ENCODE measurements around the gene PLB1. TPM values are rescaled to one million over a fixed set of nuclear protein-coding genes. Genes with fewer than 3 reads are reported as not detected.
A peak's percentile ranks its signal among the peaks of the same experiment; 100 is the strongest.

Gene PLB1
- total RNA-seq, 1 donor from 2014 or later: 0.64 TPM

DNA sequence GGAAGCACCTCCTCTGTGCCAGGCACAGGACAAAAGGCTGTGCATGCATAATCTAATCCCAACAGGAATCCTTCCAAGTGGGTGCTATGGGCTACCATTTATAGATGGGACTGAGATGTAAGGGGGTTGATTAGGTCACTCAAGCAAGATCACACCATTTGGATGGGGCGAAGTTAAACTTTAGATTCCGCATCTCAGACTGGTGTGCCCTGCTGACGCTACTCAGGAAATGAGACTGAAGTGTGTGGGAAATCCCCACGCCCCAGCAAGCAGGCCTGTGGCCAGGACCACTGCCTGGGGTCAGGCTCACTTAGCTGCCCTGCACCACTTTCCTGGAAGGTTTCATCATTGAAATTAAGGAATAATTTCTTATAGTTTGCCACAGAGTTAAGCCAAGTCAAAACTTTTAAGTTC lies 185.3 kb downstream of the PLB1 start:
- no peak for DNase-seq (ENCODE audit: extremely low spot score, unreplicated experiment)
- TF ChIP-seq, protein P1, sequence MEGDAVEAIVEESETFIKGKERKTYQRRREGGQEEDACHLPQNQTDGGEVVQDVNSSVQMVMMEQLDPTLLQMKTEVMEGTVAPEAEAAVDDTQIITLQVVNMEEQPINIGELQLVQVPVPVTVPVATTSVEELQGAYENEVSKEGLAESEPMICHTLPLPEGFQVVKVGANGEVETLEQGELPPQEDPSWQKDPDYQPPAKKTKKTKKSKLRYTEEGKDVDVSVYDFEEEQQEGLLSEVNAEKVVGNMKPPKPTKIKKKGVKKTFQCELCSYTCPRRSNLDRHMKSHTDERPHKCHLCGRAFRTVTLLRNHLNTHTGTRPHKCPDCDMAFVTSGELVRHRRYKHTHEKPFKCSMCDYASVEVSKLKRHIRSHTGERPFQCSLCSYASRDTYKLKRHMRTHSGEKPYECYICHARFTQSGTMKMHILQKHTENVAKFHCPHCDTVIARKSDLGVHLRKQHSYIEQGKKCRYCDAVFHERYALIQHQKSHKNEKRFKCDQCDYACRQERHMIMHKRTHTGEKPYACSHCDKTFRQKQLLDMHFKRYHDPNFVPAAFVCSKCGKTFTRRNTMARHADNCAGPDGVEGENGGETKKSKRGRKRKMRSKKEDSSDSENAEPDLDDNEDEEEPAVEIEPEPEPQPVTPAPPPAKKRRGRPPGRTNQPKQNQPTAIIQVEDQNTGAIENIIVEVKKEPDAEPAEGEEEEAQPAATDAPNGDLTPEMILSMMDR (IDR thresholded peaks at IDR 0.05): no peak
- Mint-ChIP-seq H3K4me3 (ENCODE audit: unreplicated experiment) (no peak overlapping the region), H3K27ac (ENCODE audit: unreplicated experiment) (peak overlapping the region; percentile 87), H3K27me3 (ENCODE audit: unreplicated experiment) (no peaks in the 10 kb centered on the region), H3K4me1 (ENCODE audit: unreplicated experiment) (peaks cover 42% of the 10 kb centered on the region), H3K9me3 (ENCODE audit: unreplicated experiment) (no peaks in the 10 kb centered on the region), H3K36me3 (ENCODE audit: unreplicated experiment) (no peaks in the 10 kb centered on the region)

DNA sequence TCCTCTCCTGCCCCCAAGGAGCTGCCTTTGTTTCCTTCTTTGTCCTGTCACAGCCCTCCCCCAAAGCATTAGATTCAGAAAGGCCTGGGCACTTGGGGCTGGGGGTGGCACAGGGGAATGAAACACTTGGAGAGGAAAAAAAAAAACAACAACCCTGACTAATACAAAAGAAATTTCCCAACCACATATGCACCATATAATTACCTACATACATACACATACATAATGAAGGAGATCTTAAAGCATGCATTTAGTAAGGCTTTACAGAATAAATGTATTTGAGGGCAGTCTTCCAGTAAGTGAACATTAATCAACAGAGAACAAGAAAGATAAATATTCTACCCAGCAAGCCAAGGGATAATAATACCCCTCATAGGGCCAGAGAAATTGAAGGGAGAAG lies 185.7 kb downstream of the PLB1 start:
- TF ChIP-seq, protein P1 (IDR thresholded peaks at IDR 0.05): no peak
- no peak for DNase-seq (ENCODE audit: extremely low spot score, unreplicated experiment)
- Mint-ChIP-seq H3K4me3 (ENCODE audit: unreplicated experiment) (no peak overlapping the region), H3K9me3 (ENCODE audit: unreplicated experiment) (no peaks in the 10 kb centered on the region), H3K4me1 (ENCODE audit: unreplicated experiment) (peaks cover 42% of the 10 kb centered on the region), H3K27ac (ENCODE audit: unreplicated experiment) (peak overlapping the region; percentile 87), H3K27me3 (ENCODE audit: unreplicated experiment) (no peaks in the 10 kb centered on the region), H3K36me3 (ENCODE audit: unreplicated experiment) (no peaks in the 10 kb centered on the region)

DNA sequence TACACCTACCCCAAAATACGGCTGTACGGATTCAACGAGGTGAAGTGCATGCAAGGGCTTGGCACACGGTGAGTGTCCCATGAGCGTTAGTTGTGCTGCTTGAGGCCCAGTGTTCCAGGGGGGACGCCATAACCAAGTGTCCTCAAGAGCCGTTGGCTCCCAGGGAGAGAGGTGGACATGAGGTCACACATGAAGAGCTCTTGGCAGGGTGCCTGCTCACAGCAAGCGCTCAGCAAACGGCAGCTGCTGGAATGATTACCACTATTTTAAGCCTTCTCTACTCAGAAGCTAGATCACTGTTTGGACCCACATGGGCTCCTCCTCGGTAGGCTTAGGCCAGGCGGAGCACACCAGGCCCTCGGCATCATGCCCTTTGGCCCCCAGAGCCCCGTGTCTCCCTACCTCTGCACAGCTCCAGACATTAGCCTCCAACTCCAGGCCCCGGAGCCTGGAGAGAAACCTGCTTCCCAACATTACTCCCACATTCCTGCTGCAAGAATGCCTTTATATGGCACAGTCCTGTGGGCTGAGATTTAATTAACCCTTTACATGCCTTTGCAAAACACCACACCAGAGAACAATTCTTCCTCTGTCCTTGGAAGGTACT lies 187.3 kb downstream of the PLB1 start:
- TF ChIP-seq, protein P1 (IDR thresholded peaks at IDR 0.05): no peak
- peak; percentile 90 for DNase-seq (ENCODE audit: extremely low spot score, unreplicated experiment)
- no peaks in the 10 kb centered on the region for H3K36me3 Mint-ChIP-seq (ENCODE audit: unreplicated experiment)
- no peaks in the 10 kb centered on the region for H3K9me3 Mint-ChIP-seq (ENCODE audit: unreplicated experiment)
- H3K27ac Mint-ChIP-seq (ENCODE audit: unreplicated experiment): peak overlapping the region; percentile 87
- peaks cover 42% of the 10 kb centered on the region for H3K4me1 Mint-ChIP-seq (ENCODE audit: unreplicated experiment)
- H3K27me3 Mint-ChIP-seq (ENCODE audit: unreplicated experiment): no peaks in the 10 kb centered on the region
- peak overlapping the region; percentile 33 for H3K4me3 Mint-ChIP-seq (ENCODE audit: unreplicated experiment)

DNA sequence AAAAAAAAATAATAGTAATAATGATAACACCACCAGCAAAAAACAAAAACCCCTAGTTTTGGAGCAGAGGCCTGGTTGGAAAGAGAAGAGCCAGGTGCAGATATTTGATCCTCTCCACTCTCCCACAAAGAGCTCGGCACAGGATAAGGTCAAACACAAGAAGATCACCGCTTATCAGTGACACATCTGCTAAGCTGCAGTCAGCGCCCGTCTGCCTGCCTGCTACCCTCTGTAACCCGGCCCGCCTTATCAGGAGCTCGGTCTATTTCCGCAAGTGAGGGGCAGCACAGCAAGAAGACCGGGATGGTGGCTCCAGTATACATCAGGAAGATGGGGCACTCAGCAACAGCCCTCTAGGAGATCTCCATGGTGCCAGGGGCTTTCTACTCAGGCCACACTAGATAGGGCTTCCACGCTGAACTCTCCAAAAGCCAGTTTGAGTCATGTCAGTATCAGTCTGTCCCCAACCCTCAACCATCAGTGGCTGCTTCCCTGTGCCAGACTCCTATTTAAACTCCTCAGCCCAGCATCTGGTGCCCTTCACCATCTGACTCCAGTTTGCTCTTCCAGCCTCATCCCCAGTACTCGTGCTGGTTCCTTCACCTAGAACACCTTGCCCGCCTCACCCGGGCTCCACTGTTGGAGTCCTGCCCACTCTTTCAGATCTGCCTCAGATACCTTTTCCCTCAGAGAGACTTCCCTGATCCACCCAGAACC lies 188.4 kb downstream of the PLB1 start:
- H3K36me3 Mint-ChIP-seq (ENCODE audit: unreplicated experiment): no peaks in the 10 kb centered on the region
- H3K4me3 Mint-ChIP-seq (ENCODE audit: unreplicated experiment): no peak overlapping the region
- TF ChIP-seq, protein P1 (IDR thresholded peaks at IDR 0.05): no peak
- no peaks in the 10 kb centered on the region for H3K9me3 Mint-ChIP-seq (ENCODE audit: unreplicated experiment)
- peaks cover 45% of the 10 kb centered on the region for H3K4me1 Mint-ChIP-seq (ENCODE audit: unreplicated experiment)
- peak overlapping the region; percentile 43 for H3K27ac Mint-ChIP-seq (ENCODE audit: unreplicated experiment)
- no peaks in the 10 kb centered on the region for H3K27me3 Mint-ChIP-seq (ENCODE audit: unreplicated experiment)
- DNase-seq (ENCODE audit: extremely low spot score, unreplicated experiment): no peak

DNA sequence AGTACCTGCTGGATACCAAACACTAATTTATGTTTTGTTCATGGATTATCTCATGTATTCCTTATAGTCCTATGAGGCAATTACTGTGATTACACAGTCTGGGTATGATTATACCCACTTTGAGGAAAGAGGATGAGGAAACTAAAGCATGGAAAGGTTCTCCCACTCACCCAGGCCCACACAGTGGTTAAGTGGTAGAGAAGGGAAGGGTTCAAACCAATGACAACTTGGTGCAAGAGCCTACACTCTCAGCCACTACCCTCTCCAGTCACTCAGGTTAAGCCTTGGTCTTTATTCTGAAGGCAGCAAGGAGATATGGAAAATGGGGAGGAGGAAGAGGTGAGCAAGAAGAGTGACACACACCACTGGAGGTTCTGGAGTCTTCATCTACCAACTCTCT lies 191.3 kb downstream of the PLB1 start:
- Mint-ChIP-seq H3K27me3 (ENCODE audit: unreplicated experiment) (no peaks in the 10 kb centered on the region), H3K9me3 (ENCODE audit: unreplicated experiment) (no peaks in the 10 kb centered on the region), H3K4me1 (ENCODE audit: unreplicated experiment) (peaks cover 49% of the 10 kb centered on the region), H3K27ac (ENCODE audit: unreplicated experiment) (no peak overlapping the region), H3K4me3 (ENCODE audit: unreplicated experiment) (no peak overlapping the region), H3K36me3 (ENCODE audit: unreplicated experiment) (no peaks in the 10 kb centered on the region)
- TF ChIP-seq, protein P1 (IDR thresholded peaks at IDR 0.05): no peak
- no peak for DNase-seq (ENCODE audit: extremely low spot score, unreplicated experiment)

Data from osteocyte (in vitro differentiated cells).